Lower leg skin (tissue), 4 donors: ENCODE measurements around the gene TMEM161B. TPM values are rescaled to one million over a fixed set of nuclear protein-coding genes. Genes with fewer than 3 reads are reported as not detected.

Source experiments
- DNase-seq, 2 donors: peaks; one replicate each; pipeline ENCODE4 v3.0.0-alpha.2; 2019; ENCODE audit warnings: low spot score in 2 of 2
- H3K4me3 ChIP-seq: fragments of 200-600 bp; sonication (generic); 2 replicates; pipeline ENCODE4 v1.5.1; 2017; ENCODE audit warnings: mild to moderate bottlenecking, low read depth; ENCODE audit not compliant: poor library complexity, severe bottlenecking
- POLR2A ChIP-seq, 2 donors: fragments of 450-650 bp; IDR thresholded peaks; one replicate each; pipeline ENCODE4 v1.6.1; 2016 to 2017; ENCODE audit warnings: antibody characterized with exemption in 2 of 2, mild to moderate bottlenecking in 1 of 2, moderate library complexity in 1 of 2
- WGBS, 2 donors: methylation state at CpG; one replicate each; pipeline ENCODE4 v1.1.5; 2018; 5-methylcytosine and 5-hydroxymethylcytosine counted together
- intact Hi-C: fragments of 100-400 bp; cut with DNase I; formaldehyde crosslinking; loops from one replicate; pipeline ENCODE4 v1.15.0; 2023; ENCODE audit warnings: low total_unique reads
- total RNA-seq, 4 donors: library from RNA; depleted of rRNA; stranded (reverse); fragments of >200 nt; gene quantifications; one replicate each; pipeline ENCODE4 v1.1.0, GENCODE V29; 2016
- TF ChIP-seq, protein P1 (sequence below), 3 donors: fragments of 450-650 bp; IDR thresholded peaks; one replicate each; pipeline ENCODE4 v1.5.1; 2016; ENCODE audit warnings: antibody characterized with exemption in 3 of 3, mild to moderate bottlenecking in 3 of 3, moderate library complexity in 2 of 3

The TMEM161B gene
- total RNA-seq, 4 donors from 2014 or later, result 9.1 to 14.1 (median 10.2) TPM

DNA sequence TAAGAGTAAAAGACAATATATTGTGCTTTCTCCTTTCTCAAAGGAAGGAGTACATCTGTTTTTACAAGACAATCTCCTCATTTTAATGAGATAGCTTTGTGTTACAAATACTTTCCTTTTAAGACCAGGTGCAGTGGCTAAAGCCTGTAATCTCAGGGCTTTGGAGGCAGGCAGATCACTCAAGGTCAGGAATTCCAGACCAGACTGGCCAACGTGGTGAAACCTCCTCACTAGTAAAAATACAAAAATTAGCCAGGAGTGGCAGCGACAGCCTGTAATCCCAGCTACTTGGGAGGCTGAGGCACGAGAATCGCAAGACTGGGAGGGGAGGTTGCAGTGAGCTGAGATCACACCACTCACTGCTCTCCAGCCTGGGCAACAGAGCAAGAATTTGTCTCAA lies 11.8 kb downstream of the TMEM161B start:
- no peak overlapping the region for H3K4me3 ChIP-seq
- WGBS, 2 donors, result 71 to 75% methylated on average over 4 of the region's 4 CpGs
- TF ChIP-seq, protein P1, sequence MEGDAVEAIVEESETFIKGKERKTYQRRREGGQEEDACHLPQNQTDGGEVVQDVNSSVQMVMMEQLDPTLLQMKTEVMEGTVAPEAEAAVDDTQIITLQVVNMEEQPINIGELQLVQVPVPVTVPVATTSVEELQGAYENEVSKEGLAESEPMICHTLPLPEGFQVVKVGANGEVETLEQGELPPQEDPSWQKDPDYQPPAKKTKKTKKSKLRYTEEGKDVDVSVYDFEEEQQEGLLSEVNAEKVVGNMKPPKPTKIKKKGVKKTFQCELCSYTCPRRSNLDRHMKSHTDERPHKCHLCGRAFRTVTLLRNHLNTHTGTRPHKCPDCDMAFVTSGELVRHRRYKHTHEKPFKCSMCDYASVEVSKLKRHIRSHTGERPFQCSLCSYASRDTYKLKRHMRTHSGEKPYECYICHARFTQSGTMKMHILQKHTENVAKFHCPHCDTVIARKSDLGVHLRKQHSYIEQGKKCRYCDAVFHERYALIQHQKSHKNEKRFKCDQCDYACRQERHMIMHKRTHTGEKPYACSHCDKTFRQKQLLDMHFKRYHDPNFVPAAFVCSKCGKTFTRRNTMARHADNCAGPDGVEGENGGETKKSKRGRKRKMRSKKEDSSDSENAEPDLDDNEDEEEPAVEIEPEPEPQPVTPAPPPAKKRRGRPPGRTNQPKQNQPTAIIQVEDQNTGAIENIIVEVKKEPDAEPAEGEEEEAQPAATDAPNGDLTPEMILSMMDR (IDR thresholded peaks at IDR 0.05), result no peak
- no peak for TF ChIP-seq POLR2A (IDR thresholded peaks at IDR 0.05)
- intact Hi-C loops, result no loop called here
- DNase-seq, result no peak

DNA sequence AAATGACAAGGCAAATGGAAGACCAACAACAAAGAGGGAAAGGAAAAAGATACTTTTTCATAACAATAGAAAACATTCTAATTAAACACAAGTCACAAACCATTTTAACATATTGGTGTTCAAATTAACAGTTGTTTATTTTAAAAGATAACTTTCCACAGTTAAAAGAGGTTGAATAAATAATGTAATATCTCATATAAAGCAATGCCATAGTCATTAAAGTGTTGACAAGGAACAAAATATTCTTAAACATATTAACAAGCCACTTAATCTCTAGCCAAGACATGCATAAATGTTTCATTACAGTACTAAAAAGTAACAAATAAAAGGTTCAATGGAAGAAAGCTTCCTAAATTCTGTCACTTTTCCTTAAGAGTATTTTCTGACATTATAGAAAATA lies 12.6 kb downstream of the TMEM161B start:
- TF ChIP-seq POLR2A (IDR thresholded peaks at IDR 0.05), result no peak
- TF ChIP-seq, protein P1 (IDR thresholded peaks at IDR 0.05), result no peak
- intact Hi-C loops, result no loop called here
- DNase-seq, result no peak
- H3K4me3 ChIP-seq, result no peak overlapping the region

DNA sequence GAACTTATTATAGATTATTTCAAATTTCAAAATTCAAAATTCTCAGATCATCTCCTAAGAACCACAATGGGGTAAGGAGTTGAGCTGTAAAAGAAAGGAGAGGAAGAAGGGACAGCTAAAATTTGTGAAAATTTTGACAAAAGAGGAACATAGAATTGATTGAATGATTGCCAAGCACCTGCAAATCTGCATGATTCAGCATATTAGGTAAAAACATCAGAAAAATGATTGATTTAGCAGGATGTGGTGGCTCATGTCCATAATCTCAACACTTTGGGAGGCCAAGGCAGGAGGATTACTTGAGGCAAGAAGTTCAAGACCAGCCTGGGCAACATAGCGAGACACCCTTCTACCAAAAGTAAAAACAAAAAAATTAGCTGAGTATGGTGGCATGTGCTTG lies 14.3 kb downstream of the TMEM161B start:
- no peak for DNase-seq
- WGBS, 2 donors, result 93 to 100% methylated on average over 1 of the region's 1 CpG
- TF ChIP-seq, protein P1 (IDR thresholded peaks at IDR 0.05), result no peak
- TF ChIP-seq POLR2A (IDR thresholded peaks at IDR 0.05), result no peak
- intact Hi-C loops, result no loop called here
- no peak overlapping the region for H3K4me3 ChIP-seq

DNA sequence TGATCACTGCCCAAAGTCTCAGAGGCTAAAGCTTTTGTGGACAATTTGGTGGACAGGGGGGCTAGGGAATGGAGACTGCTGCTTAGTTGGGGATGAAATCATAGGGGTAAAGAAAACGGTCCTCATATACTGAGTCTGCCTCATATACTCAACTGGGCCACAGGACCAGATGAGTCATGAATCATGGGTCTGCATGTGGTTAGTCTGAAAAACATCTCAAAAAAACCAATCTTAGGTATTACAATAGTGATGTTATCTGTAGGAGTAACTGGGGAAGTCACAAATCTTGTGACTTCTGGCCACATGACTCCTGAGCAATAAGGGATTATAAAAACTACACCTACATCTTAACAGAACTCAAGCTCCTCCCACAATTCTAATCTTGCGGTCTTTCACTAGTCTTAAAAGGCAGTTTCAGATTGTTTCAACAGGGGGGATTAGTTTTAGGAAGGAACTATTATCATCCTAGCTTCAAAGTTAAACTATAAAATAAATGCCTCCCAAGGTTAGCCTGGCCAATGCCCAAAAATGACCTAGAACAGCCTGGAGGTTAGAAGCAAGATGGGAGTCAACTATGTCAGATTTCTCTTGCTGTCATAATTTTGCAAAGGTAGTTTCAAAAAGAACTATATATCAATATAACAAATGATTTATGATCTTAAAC lies 17.5 kb downstream of the TMEM161B start:
- H3K4me3 ChIP-seq, result no peak overlapping the region
- WGBS, 2 donors, result 86 to 90% methylated on average over 2 of the region's 2 CpGs
- no peak for DNase-seq
- intact Hi-C loops, result no loop called here
- no peak for TF ChIP-seq POLR2A (IDR thresholded peaks at IDR 0.05)
- TF ChIP-seq, protein P1 (IDR thresholded peaks at IDR 0.05), result no peak

DNA sequence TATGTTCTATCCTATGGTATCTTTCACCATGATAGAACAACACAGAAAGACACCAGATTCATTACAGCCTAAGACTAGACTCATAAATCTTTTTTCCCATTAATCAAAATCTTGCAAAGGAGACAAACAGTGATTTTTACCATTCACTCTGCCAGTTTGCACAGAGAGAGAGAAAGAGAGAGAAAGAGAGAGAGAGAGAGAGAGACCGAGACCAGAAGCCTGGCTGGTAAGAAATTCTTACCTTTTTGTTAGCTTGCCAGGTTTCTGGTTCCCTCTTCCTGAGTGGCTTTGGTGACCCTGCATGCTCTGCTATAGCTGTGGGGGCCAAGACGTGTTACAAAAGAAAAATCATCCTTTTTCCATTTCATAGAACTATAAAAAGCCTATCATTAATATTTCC lies 18.6 kb downstream of the TMEM161B start:
- TF ChIP-seq, protein P1 (IDR thresholded peaks at IDR 0.05), result no peak
- TF ChIP-seq POLR2A (IDR thresholded peaks at IDR 0.05), result no peak
- no peak for DNase-seq
- 92 to 94% methylated on average over 2 of the region's 2 CpGs for WGBS, 2 donors
- intact Hi-C loops, result no loop called here
- no peak overlapping the region for H3K4me3 ChIP-seq
